NCI-H187 treated with DMSO at 0.1 percent for 48 hours (cell line): Measurements from ENCODE around the gene TBC1D30.

Experiments used
- DNase-seq: peaks from one replicate; lab custom pipeline; 2025; lab: John Stamatoyannopoulos, UW

The TBC1D30 gene

GRCh38 chr12:64911081-64911480, 86.6 kb downstream of the TBC1D30 start:
- DNase-seq, result no peak

GRCh38 chr12:64911912-64912311, 87.5 kb downstream of the TBC1D30 start:
- no peak for DNase-seq

- no peak for DNase-seq
These were observed 88.2 kb downstream of the TBC1D30 start for GRCh38 chr12:64912516-64913255.

GRCh38 chr12:64915242-64915641, 90.8 kb downstream of the TBC1D30 start:
- DNase-seq, result no peak

- no peak for DNase-seq
These were observed 92.2 kb downstream of the TBC1D30 start for GRCh38 chr12:64916411-64917261.

GRCh38 chr12:64918344-64918743, 93.9 kb downstream of the TBC1D30 start:
- no peak for DNase-seq

- no peak for DNase-seq
These were observed 94.4 kb downstream of the TBC1D30 start for GRCh38 chr12:64918801-64919200.

- DNase-seq, result no peak
These were observed 98.4 kb downstream of the TBC1D30 start for GRCh38 chr12:64922853-64923252.

- DNase-seq, result no peak
These were observed 99.1 kb downstream of the TBC1D30 start for GRCh38 chr12:64923536-64923935.
